Measurements from ENCODE around the gene PDE3B.
"Not testable (repeated sequence)": the region's sequence is repeated elsewhere in the genome, so short reads cannot be mapped to it uniquely, and the experiment has no call there.

Gene PDE3B

GRCh38 chr11:14642453-14642852 lies 1.2 kb upstream of the PDE3B start:
- no peak for DNase-seq

GRCh38 chr11:14642873-14643696 lies 519 bp upstream of the PDE3B start:
- DNase-seq: peak in 1 of 2 experiments; percentile 44

GRCh38 chr11:14644226-14645014 lies 816 bp downstream of the PDE3B start:
- peak; percentile 57 to 90 for DNase-seq

- peak in 1 of 2 experiments; percentile 59 for DNase-seq
Observed at GRCh38 chr11:14645015-14645912, 1.7 kb downstream of the PDE3B start.

- DNase-seq: peak in 1 of 2 experiments; percentile 8
Observed at GRCh38 chr11:14645985-14646900, 2.6 kb downstream of the PDE3B start.

GRCh38 chr11:14650064-14650463 lies 6.5 kb downstream of the PDE3B start:
- no peak for DNase-seq

- no peak for DNase-seq
Observed at GRCh38 chr11:14653090-14653489, 9.5 kb downstream of the PDE3B start.

GRCh38 chr11:14655435-14655834 lies 11.8 kb downstream of the PDE3B start:
- no peak for DNase-seq

- DNase-seq: no peak
Observed at GRCh38 chr11:14656536-14657457, 13.2 kb downstream of the PDE3B start.

- no peak for DNase-seq
Observed at GRCh38 chr11:14657841-14658240, 14.2 kb downstream of the PDE3B start.

GRCh38 chr11:14664926-14665325 lies 21.3 kb downstream of the PDE3B start:
- not testable (repeated sequence) for DNase-seq

- not testable (repeated sequence) for DNase-seq
Observed at GRCh38 chr11:14667329-14667728, 23.7 kb downstream of the PDE3B start.

GRCh38 chr11:14668731-14669301 lies 25.2 kb downstream of the PDE3B start:
- no peak for DNase-seq

- no peak for DNase-seq
Observed at GRCh38 chr11:14669499-14669898, 25.9 kb downstream of the PDE3B start.

- DNase-seq: no peak
Observed at GRCh38 chr11:14669958-14670357, 26.4 kb downstream of the PDE3B start.

GRCh38 chr11:14672635-14673034 lies 29.0 kb downstream of the PDE3B start:
- no peak for DNase-seq

GRCh38 chr11:14673421-14673820 lies 29.8 kb downstream of the PDE3B start:
- no peak for DNase-seq

GRCh38 chr11:14673824-14674405 lies 30.3 kb downstream of the PDE3B start:
- no peak for DNase-seq

GRCh38 chr11:14676068-14676467 lies 32.5 kb downstream of the PDE3B start:
- DNase-seq: no peak

- DNase-seq: no peak
Observed at GRCh38 chr11:14677146-14677545, 33.5 kb downstream of the PDE3B start.

Measured in NCI-H526 (cell line).